Mesodermal cell (in vitro differentiated cells): ENCODE results near the gene VAMP2.
A peak's percentile ranks its signal among the peaks of the same experiment; 100 is the strongest.

Experiments
- H3K27ac ChIP-seq: 2 replicates; pipeline ENCODE4 v1.7.0; 2013; ENCODE audit warnings: mild to moderate bottlenecking, low read depth, low read length, moderate library complexity; ENCODE audit not compliant: severe bottlenecking
- H3K36me3 ChIP-seq: 2 replicates; pipeline ENCODE4 v1.7.1; 2013; ENCODE audit warnings: mild to moderate bottlenecking, low read length, moderate library complexity; ENCODE audit not compliant: control insufficient read depth, insufficient read depth
- H3K4me1 ChIP-seq: one replicate; pipeline ENCODE4 v1.7.1; 2013; ENCODE audit warnings: mild to moderate bottlenecking, low read length; ENCODE audit not compliant: insufficient read depth, control insufficient read depth, poor library complexity, severe bottlenecking
- H3K4me3 ChIP-seq: 2 replicates; pipeline ENCODE4 v1.7.0; 2013; ENCODE audit warnings: low read length, control low read depth, mild to moderate bottlenecking; ENCODE audit not compliant: insufficient read depth, poor library complexity, severe bottlenecking; ENCODE audit errors: extremely low read depth
- H3K9me3 ChIP-seq: 2 replicates; pipeline ENCODE4 v1.7.1; 2013; ENCODE audit warnings: mild to moderate bottlenecking, low read length, moderate library complexity; ENCODE audit not compliant: control insufficient read depth
- WGBS, 2 experiments: methylation state at CpG; one replicate each; pipeline ENCODE4 v1.1.5; 2013; ENCODE audit warnings: missing lambda C conversion rate in 2 of 2; ENCODE audit not compliant: insufficient coverage in 2 of 2; 5-methylcytosine and 5-hydroxymethylcytosine counted together

VAMP2 gene

GRCh38 chr17:8160741-8161221, 2.0 kb downstream of the VAMP2 start:
- H3K4me1 ChIP-seq: peaks cover 34% of the 10 kb centered on the region
- no peak overlapping the region for H3K4me3 ChIP-seq
- no peak overlapping the region for H3K27ac ChIP-seq
- WGBS, 2 experiments: 74 to 90% methylated on average over 3 to 4 of the region's 5 CpGs
- H3K9me3 ChIP-seq: no peaks in the 10 kb centered on the region
- H3K36me3 ChIP-seq: peaks cover 29% of the 10 kb centered on the region

GRCh38 chr17:8160224-8160577, 2.5 kb downstream of the VAMP2 start:
- H3K27ac ChIP-seq: no peak overlapping the region
- no peak overlapping the region for H3K4me3 ChIP-seq
- 95% methylated on average over 3 to 4 of the region's 4 CpGs for WGBS, 2 experiments
- peaks cover 29% of the 10 kb centered on the region for H3K36me3 ChIP-seq
- no peaks in the 10 kb centered on the region for H3K9me3 ChIP-seq
- H3K4me1 ChIP-seq: peaks cover 35% of the 10 kb centered on the region

- Histone ChIP-seq H3K9me3 (no peaks in the 10 kb centered on the region), H3K4me3 (no peak overlapping the region), H3K4me1 (peaks cover 35% of the 10 kb centered on the region), H3K36me3 (peaks cover 29% of the 10 kb centered on the region), H3K27ac (no peak overlapping the region)
- WGBS, 2 experiments: 100% methylated on average over 1 of the region's 4 CpGs; no CpG with 5 or more reads in 1 of the 2 experiments
Observed at GRCh38 chr17:8159459-8160223, 3.1 kb downstream of the VAMP2 start.

GRCh38 chr17:8159032-8159400, 3.7 kb downstream of the VAMP2 start:
- Histone ChIP-seq H3K9me3 (no peaks in the 10 kb centered on the region), H3K36me3 (peaks cover 29% of the 10 kb centered on the region), H3K4me3 (no peak overlapping the region), H3K4me1 (peaks cover 32% of the 10 kb centered on the region), H3K27ac (no peak overlapping the region)
- WGBS, 2 experiments: 80% methylated on average over 1 of the region's 3 CpGs; no CpG with 5 or more reads in 1 of the 2 experiments

GRCh38 chr17:8158267-8159031, 4.3 kb downstream of the VAMP2 start:
- 52 to 62% methylated on average over 13 to 17 of the region's 20 CpGs for WGBS, 2 experiments
- H3K36me3 ChIP-seq: peaks cover 29% of the 10 kb centered on the region
- no peaks in the 10 kb centered on the region for H3K9me3 ChIP-seq
- peak overlapping the region; percentile 49 for H3K27ac ChIP-seq
- H3K4me1 ChIP-seq: peaks cover 32% of the 10 kb centered on the region
- H3K4me3 ChIP-seq: no peak overlapping the region

- H3K36me3 ChIP-seq: peaks cover 25% of the 10 kb centered on the region
- H3K9me3 ChIP-seq: no peaks in the 10 kb centered on the region
- peak overlapping the region; percentile 97 for H3K27ac ChIP-seq
- H3K4me1 ChIP-seq: peaks cover 36% of the 10 kb centered on the region
- peak overlapping the region; percentile 62 for H3K4me3 ChIP-seq
- 0 to 1% methylated on average over 46 to 51 of the region's 59 CpGs for WGBS, 2 experiments
Observed at GRCh38 chr17:8156246-8156992, 6.3 kb downstream of the VAMP2 start.

GRCh38 chr17:8155996-8156245, 6.8 kb downstream of the VAMP2 start:
- 3 to 6% methylated on average over 8 to 11 of the region's 11 CpGs for WGBS, 2 experiments
- Histone ChIP-seq H3K4me3 (peak overlapping the region; percentile 62), H3K36me3 (peaks cover 20% of the 10 kb centered on the region), H3K9me3 (no peaks in the 10 kb centered on the region), H3K4me1 (peaks cover 31% of the 10 kb centered on the region), H3K27ac (peak overlapping the region; percentile 97)

- 52 to 56% methylated on average over 14 of the region's 14 CpGs for WGBS, 2 experiments
- no peaks in the 10 kb centered on the region for H3K9me3 ChIP-seq
- peak overlapping the region; percentile 97 for H3K27ac ChIP-seq
- peak overlapping the region; percentile 62 for H3K4me3 ChIP-seq
- peaks cover 18% of the 10 kb centered on the region for H3K36me3 ChIP-seq
- H3K4me1 ChIP-seq: peaks cover 29% of the 10 kb centered on the region
Observed at GRCh38 chr17:8155231-8155995, 7.3 kb downstream of the VAMP2 start.

GRCh38 chr17:8154608-8155155, 8.1 kb downstream of the VAMP2 start:
- Histone ChIP-seq H3K36me3 (peaks cover 20% of the 10 kb centered on the region), H3K9me3 (no peaks in the 10 kb centered on the region), H3K4me1 (peaks cover 31% of the 10 kb centered on the region), H3K27ac (peak overlapping the region; percentile 100), H3K4me3 (peak overlapping the region; percentile 28)
- 62 to 63% methylated on average over 5 to 7 of the region's 11 CpGs for WGBS, 2 experiments
